ENCODE data around the gene PICALM.
"Not testable (repeated sequence)": the region's sequence is repeated elsewhere in the genome, so short reads cannot be mapped to it uniquely, and the experiment has no call there.

Gene PICALM

GRCh38 chr11:85934596-85935169 is 134.2 kb downstream of the PICALM start:
- POLR2A ChIA-PET (ENCODE audit: low non-redundant PET): no interaction called here
- no peak for DNase-seq (ENCODE audit: low spot score)
- no peak for TF ChIP-seq CTCF (conservative IDR thresholded peaks at IDR 0.05; ENCODE audit: low read depth)
- no peak overlapping the region for H3K27ac ChIP-seq
- CTCF ChIA-PET: no interaction called here

GRCh38 chr11:85930879-85931366 is 138.0 kb downstream of the PICALM start:
- DNase-seq (ENCODE audit: low spot score): no peak
- H3K27ac ChIP-seq: no peak overlapping the region
- POLR2A ChIA-PET (ENCODE audit: low non-redundant PET): no interaction called here
- TF ChIP-seq CTCF (conservative IDR thresholded peaks at IDR 0.05; ENCODE audit: low read depth): no peak
- CTCF ChIA-PET: no interaction called here

- DNase-seq (ENCODE audit: low spot score); POLR2A ChIA-PET (ENCODE audit: low non-redundant PET); H3K27ac ChIP-seq; CTCF ChIA-PET: not testable (repeated sequence)
Measured at GRCh38 chr11:85926653-85927214, 142.2 kb downstream of the PICALM start.

GRCh38 chr11:85923455-85923854 is 145.4 kb downstream of the PICALM start:
- CTCF ChIA-PET: interaction anchor here (0.6 kb wide), 2 partner anchors 71 to 211 kb away, joined by 3 read pairs; no protein-coding TSS in a partner anchor
- no peak overlapping the region for H3K27ac ChIP-seq
- POLR2A ChIA-PET (ENCODE audit: low non-redundant PET): no interaction called here
- no peak for TF ChIP-seq CTCF (conservative IDR thresholded peaks at IDR 0.05; ENCODE audit: low read depth)
- DNase-seq (ENCODE audit: low spot score): no peak

GRCh38 chr11:85922367-85922766 is 146.5 kb downstream of the PICALM start:
- ChIA-PET CTCF (no interaction called here), POLR2A (ENCODE audit: low non-redundant PET) (no interaction called here)
- TF ChIP-seq CTCF (conservative IDR thresholded peaks at IDR 0.05; ENCODE audit: low read depth): no peak
- DNase-seq (ENCODE audit: low spot score): no peak
- no peak overlapping the region for H3K27ac ChIP-seq

- CTCF ChIA-PET: interaction anchor here (0.5 to 1.3 kb wide), 2 partner anchors 64 to 224 kb away, joined by 5 to 6 read pairs; partner anchors contain the start of gene CCDC83
- TF ChIP-seq CTCF (conservative IDR thresholded peaks at IDR 0.05; ENCODE audit: low read depth): no peak
- no peak overlapping the region for H3K27ac ChIP-seq
- DNase-seq (ENCODE audit: low spot score): no peak
- POLR2A ChIA-PET (ENCODE audit: low non-redundant PET): no interaction called here
Measured at GRCh38 chr11:85918910-85919794, 149.7 kb downstream of the PICALM start.

- CTCF ChIA-PET: no interaction called here
- POLR2A ChIA-PET (ENCODE audit: low non-redundant PET): no interaction called here
- TF ChIP-seq CTCF (conservative IDR thresholded peaks at IDR 0.05; ENCODE audit: low read depth): no peak
- no peak for DNase-seq (ENCODE audit: low spot score)
- H3K27ac ChIP-seq: no peak overlapping the region
Measured at GRCh38 chr11:85914425-85914824, 154.5 kb downstream of the PICALM start.

Data from RWPE1 (cell line).